ENCODE data around the gene PPIA.
"Not testable (repeated sequence)": the region's sequence is repeated elsewhere in the genome, so short reads cannot be mapped to it uniquely, and the experiment has no call there.

Gene PPIA

DNA sequence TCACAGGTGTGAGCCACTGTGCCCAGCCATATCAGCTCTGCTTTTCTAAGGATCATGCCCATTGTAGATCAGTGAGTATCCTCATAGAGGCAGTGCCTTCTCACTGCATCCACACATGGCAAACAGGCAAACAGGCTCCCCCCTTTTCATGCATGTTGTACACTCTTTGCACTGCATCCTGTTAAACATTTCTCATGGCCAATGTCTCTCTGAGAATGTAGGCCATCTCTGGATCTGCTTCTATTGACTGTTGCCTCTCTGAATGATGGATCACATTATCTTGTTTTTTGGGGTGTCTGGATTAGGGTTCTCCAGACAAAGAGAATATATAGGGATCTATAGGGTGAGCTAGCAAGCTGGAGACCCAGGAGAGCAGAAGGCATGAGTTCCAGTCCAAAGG, 13.1 kb upstream of the PPIA start (continued):
- TF ChIP-seq POU6F1 (CRISPR knock-in tag; IDR thresholded peaks at IDR 0.05; ENCODE audit: borderline replicate concordance, low read depth) (no peak), ISL1 (CRISPR knock-in tag; IDR thresholded peaks at IDR 0.05) (no peak), BACH2 (CRISPR knock-in tag; IDR thresholded peaks at IDR 0.05; ENCODE audit: borderline replicate concordance) (no peak)

DNA sequence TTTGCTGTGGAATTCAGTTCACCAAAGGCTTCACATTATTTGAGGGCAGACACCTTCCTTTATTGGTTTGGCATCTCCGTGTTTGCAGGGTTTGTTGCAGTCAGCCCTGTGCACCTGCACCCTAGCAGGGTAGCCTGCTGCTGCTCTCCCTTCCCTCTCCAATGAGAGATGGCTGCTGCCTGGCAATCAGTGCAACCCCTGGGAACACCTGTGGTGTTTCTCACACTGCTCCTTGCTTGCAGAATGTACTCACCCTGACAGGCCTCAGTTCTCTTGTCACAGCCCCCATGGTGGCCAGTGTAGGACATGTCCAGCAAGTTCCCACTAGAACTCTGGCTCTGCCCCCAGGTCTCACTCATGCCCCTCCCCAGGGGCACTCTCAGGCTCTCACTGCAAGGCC, 12.1 kb upstream of the PPIA start:
- TF ChIP-seq ISL1 (CRISPR knock-in tag; IDR thresholded peaks at IDR 0.05) (no peak), SNAI2 (CRISPR knock-in tag; IDR thresholded peaks at IDR 0.05) (no peak), ESRRG (CRISPR knock-in tag; IDR thresholded peaks at IDR 0.05) (no peak), CSDC2 (CRISPR knock-in tag; IDR thresholded peaks at IDR 0.05) (no peak), ARNTL (CRISPR knock-in tag; IDR thresholded peaks at IDR 0.05; ENCODE audit: borderline replicate concordance, low read depth) (no peak), ZFP3 (CRISPR knock-in tag; IDR thresholded peaks at IDR 0.05) (no peak), ZNF70 (CRISPR knock-in tag; IDR thresholded peaks at IDR 0.05) (no peak), ZNF8 (CRISPR knock-in tag; IDR thresholded peaks at IDR 0.05) (no peak), GLIS3 (CRISPR knock-in tag; IDR thresholded peaks at IDR 0.05) (no peak), POU6F1 (CRISPR knock-in tag; IDR thresholded peaks at IDR 0.05; ENCODE audit: borderline replicate concordance, low read depth) (no peak), RARB (CRISPR knock-in tag; IDR thresholded peaks at IDR 0.05) (no peak), ZFP30 (CRISPR knock-in tag; IDR thresholded peaks at IDR 0.05) (no peak), TCF4 (CRISPR knock-in tag; IDR thresholded peaks at IDR 0.05; ENCODE audit: borderline replicate concordance) (no peak), ZC3H10 (CRISPR knock-in tag; IDR thresholded peaks at IDR 0.05) (no peak), TOX (CRISPR knock-in tag; IDR thresholded peaks at IDR 0.05; ENCODE audit: borderline replicate concordance) (no peak), BACH2 (CRISPR knock-in tag; IDR thresholded peaks at IDR 0.05; ENCODE audit: borderline replicate concordance) (no peak)
- TF ChIP-seq, protein P1, sequence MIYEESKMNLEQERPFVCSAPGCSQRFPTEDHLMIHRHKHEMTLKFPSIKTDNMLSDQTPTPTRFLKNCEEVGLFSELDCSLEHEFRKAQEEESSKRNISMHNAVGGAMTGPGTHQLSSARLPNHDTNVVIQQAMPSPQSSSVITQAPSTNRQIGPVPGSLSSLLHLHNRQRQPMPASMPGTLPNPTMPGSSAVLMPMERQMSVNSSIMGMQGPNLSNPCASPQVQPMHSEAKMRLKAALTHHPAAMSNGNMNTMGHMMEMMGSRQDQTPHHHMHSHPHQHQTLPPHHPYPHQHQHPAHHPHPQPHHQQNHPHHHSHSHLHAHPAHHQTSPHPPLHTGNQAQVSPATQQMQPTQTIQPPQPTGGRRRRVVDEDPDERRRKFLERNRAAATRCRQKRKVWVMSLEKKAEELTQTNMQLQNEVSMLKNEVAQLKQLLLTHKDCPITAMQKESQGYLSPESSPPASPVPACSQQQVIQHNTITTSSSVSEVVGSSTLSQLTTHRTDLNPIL (CRISPR knock-in tag; IDR thresholded peaks at IDR 0.05; ENCODE audit: low read depth), result no peak
- TF ChIP-seq, protein P2, sequence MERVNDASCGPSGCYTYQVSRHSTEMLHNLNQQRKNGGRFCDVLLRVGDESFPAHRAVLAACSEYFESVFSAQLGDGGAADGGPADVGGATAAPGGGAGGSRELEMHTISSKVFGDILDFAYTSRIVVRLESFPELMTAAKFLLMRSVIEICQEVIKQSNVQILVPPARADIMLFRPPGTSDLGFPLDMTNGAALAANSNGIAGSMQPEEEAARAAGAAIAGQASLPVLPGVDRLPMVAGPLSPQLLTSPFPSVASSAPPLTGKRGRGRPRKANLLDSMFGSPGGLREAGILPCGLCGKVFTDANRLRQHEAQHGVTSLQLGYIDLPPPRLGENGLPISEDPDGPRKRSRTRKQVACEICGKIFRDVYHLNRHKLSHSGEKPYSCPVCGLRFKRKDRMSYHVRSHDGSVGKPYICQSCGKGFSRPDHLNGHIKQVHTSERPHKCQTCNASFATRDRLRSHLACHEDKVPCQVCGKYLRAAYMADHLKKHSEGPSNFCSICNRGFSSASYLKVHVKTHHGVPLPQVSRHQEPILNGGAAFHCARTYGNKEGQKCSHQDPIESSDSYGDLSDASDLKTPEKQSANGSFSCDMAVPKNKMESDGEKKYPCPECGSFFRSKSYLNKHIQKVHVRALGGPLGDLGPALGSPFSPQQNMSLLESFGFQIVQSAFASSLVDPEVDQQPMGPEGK (CRISPR knock-in tag; IDR thresholded peaks at IDR 0.05; ENCODE audit: borderline replicate concordance), result no peak
- TF ChIP-seq, protein P3, sequence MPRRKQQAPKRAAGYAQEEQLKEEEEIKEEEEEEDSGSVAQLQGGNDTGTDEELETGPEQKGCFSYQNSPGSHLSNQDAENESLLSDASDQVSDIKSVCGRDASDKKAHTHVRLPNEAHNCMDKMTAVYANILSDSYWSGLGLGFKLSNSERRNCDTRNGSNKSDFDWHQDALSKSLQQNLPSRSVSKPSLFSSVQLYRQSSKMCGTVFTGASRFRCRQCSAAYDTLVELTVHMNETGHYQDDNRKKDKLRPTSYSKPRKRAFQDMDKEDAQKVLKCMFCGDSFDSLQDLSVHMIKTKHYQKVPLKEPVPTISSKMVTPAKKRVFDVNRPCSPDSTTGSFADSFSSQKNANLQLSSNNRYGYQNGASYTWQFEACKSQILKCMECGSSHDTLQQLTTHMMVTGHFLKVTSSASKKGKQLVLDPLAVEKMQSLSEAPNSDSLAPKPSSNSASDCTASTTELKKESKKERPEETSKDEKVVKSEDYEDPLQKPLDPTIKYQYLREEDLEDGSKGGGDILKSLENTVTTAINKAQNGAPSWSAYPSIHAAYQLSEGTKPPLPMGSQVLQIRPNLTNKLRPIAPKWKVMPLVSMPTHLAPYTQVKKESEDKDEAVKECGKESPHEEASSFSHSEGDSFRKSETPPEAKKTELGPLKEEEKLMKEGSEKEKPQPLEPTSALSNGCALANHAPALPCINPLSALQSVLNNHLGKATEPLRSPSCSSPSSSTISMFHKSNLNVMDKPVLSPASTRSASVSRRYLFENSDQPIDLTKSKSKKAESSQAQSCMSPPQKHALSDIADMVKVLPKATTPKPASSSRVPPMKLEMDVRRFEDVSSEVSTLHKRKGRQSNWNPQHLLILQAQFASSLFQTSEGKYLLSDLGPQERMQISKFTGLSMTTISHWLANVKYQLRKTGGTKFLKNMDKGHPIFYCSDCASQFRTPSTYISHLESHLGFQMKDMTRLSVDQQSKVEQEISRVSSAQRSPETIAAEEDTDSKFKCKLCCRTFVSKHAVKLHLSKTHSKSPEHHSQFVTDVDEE (CRISPR knock-in tag; IDR thresholded peaks at IDR 0.05), result no peak
- no peak for ATAC-seq

DNA sequence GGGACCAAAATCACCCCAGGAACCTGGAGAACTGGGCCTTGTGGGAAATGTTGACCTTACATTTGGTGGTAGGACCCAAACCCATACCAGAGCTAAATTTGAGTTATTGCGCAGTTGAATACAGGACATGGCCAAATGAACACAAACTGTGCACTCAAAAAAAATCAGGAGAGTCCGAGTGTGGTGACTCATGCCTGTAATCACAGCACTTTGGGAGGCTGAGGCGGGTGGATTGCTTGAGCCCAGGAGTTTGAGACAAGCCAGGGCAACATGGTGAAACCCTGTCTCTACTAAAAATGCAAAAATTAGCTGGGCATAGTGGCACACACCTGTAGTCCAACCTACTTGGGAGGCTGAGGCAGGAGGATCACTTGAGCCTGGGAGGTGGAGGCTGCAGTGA, 11.3 kb upstream of the PPIA start:
- not testable (repeated sequence) for ATAC-seq

GRCh38 chr7:44787041-44787440, 9.4 kb upstream of the PPIA start:
- no peak for ATAC-seq
- TF ChIP-seq ZFP3 (CRISPR knock-in tag; IDR thresholded peaks at IDR 0.05) (no peak), ISL1 (CRISPR knock-in tag; IDR thresholded peaks at IDR 0.05) (no peak), POU6F1 (CRISPR knock-in tag; IDR thresholded peaks at IDR 0.05; ENCODE audit: borderline replicate concordance, low read depth) (no peak), ZFP30 (CRISPR knock-in tag; IDR thresholded peaks at IDR 0.05) (no peak), PPARA (CRISPR knock-in tag; IDR thresholded peaks at IDR 0.05; ENCODE audit: borderline replicate concordance) (no peak), SNAI2 (CRISPR knock-in tag; IDR thresholded peaks at IDR 0.05) (no peak), ZNF8 (CRISPR knock-in tag; IDR thresholded peaks at IDR 0.05) (no peak), RARB (CRISPR knock-in tag; IDR thresholded peaks at IDR 0.05) (no peak), OSR1 (CRISPR knock-in tag; IDR thresholded peaks at IDR 0.05) (no peak)
- TF ChIP-seq, protein P2 (CRISPR knock-in tag; IDR thresholded peaks at IDR 0.05; ENCODE audit: borderline replicate concordance), result no peak
- TF ChIP-seq, protein P1 (CRISPR knock-in tag; IDR thresholded peaks at IDR 0.05; ENCODE audit: low read depth), result no peak
